Loucy (cell line): Measurements from ENCODE around the gene DTNB.

Source experiments
- H2AFZ ChIP-seq: fragments of 200-600 bp; sonication (generic); 2 replicates; pipeline ENCODE4 v1.6.0; 2016; ENCODE audit warnings: antibody characterized with exemption, mild to moderate bottlenecking, low read length, moderate library complexity
- H3F3A ChIP-seq: fragments of 200-600 bp; 2 replicates; pipeline ENCODE4 v1.6.0; 2016; ENCODE audit warnings: antibody characterized with exemption, low read depth, mild to moderate bottlenecking
- H3K27me3 ChIP-seq: fragments of 200-600 bp; sonication (generic); 2 replicates; pipeline ENCODE4 v1.6.1; 2014; ENCODE audit warnings: low read length, mild to moderate bottlenecking; ENCODE audit not compliant: insufficient read depth, poor library complexity, severe bottlenecking
- H3K36me3 ChIP-seq: fragments of 200-600 bp; sonication (generic); 2 replicates; pipeline ENCODE4 v1.6.1; 2016; ENCODE audit warnings: low read length; ENCODE audit not compliant: insufficient read depth
- H3K4me1 ChIP-seq: fragments of 200-600 bp; sonication (generic); 2 replicates; pipeline ENCODE4 v1.5.1; 2014; ENCODE audit warnings: low read length, mild to moderate bottlenecking; ENCODE audit not compliant: insufficient read depth, poor library complexity, severe bottlenecking
- H3K4me2 ChIP-seq: fragments of 200-600 bp; sonication (generic); 2 replicates; pipeline ENCODE4 v1.6.0; 2014; ENCODE audit warnings: antibody characterized with exemption, low read length, low read depth, mild to moderate bottlenecking; ENCODE audit not compliant: poor library complexity, severe bottlenecking
- H3K4me3 ChIP-seq: fragments of 200-600 bp; sonication (generic); 2 replicates; pipeline ENCODE4 v1.5.1; 2014; ENCODE audit warnings: low read length, mild to moderate bottlenecking, mixed read lengths; ENCODE audit not compliant: poor library complexity, severe bottlenecking
- H3K79me2 ChIP-seq: fragments of 200-600 bp; sonication (generic); 2 replicates; pipeline ENCODE4 v1.6.1; 2014; ENCODE audit warnings: low read length; ENCODE audit not compliant: insufficient read depth
- H3K9ac ChIP-seq: fragments of 200-600 bp; sonication (generic); 2 replicates; pipeline ENCODE4 v1.6.0; 2014; ENCODE audit warnings: mild to moderate bottlenecking, low read depth, low read length, moderate library complexity; ENCODE audit not compliant: poor library complexity, severe bottlenecking
- H3K9me2 ChIP-seq: fragments of 200-600 bp; sonication (generic); replicated peaks from 2 replicates; pipeline ENCODE4 v1.6.1; 2016; ENCODE audit warnings: low read depth, low read length, mixed read lengths
- H3K9me3 ChIP-seq: fragments of 200-600 bp; sonication (generic); 2 replicates; pipeline ENCODE4 v1.6.1; 2014; ENCODE audit warnings: mild to moderate bottlenecking, antibody characterized with exemption, low read length, low read depth; ENCODE audit not compliant: insufficient read depth
- H4K20me1 ChIP-seq: fragments of 200-600 bp; sonication (generic); 2 replicates; pipeline ENCODE4 v1.6.0; 2014; ENCODE audit warnings: antibody characterized with exemption, low read length, mild to moderate bottlenecking; ENCODE audit not compliant: insufficient read depth, poor library complexity, severe bottlenecking
- EZH2phosphoT487 ChIP-seq: fragments of 200-600 bp; IDR thresholded peaks from 2 replicates; pipeline ENCODE4 v1.6.1; 2018; ENCODE audit warnings: antibody characterized with exemption, mild to moderate bottlenecking, moderate library complexity, borderline replicate concordance
- TF ChIP-seq, protein P1 (sequence below): fragments of 200-600 bp; sonication (generic); conservative IDR thresholded peaks from 2 replicates; pipeline ENCODE4 v1.5.1; 2014; ENCODE audit warnings: mild to moderate bottlenecking, antibody characterized with exemption, low read length

The DTNB gene

DNA sequence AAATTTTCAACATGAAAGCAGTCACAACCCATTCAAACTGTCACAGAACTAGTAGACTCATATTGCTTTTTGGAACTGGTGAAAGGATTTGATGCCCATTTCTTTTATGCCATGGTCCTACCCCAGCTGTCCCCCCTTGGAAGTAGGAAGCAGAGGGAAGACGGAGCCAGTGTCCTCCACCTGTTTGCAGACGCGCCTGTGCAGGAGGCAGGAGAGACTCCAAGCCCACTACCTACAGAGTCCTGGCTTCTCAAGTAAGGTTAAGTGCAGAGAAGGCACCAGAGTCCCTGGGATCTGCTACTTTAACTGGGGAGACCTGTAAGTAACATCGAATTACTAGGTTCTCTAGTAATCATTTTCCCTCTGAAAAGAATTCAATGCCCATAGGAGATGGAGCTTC, 299.0 kb downstream of the DTNB start:
- H3K27me3 ChIP-seq = no peaks in the 10 kb centered on the region
- peaks cover 28% of the 10 kb centered on the region for H3K4me1 ChIP-seq
- no peaks in the 10 kb centered on the region for H4K20me1 ChIP-seq
- H3K9me2 ChIP-seq = no peaks in the 10 kb centered on the region
- no peak overlapping the region for H3K4me2 ChIP-seq
- no peak overlapping the region for H3K9ac ChIP-seq
- no peak overlapping the region for H3K4me3 ChIP-seq
- TF ChIP-seq, protein P1, sequence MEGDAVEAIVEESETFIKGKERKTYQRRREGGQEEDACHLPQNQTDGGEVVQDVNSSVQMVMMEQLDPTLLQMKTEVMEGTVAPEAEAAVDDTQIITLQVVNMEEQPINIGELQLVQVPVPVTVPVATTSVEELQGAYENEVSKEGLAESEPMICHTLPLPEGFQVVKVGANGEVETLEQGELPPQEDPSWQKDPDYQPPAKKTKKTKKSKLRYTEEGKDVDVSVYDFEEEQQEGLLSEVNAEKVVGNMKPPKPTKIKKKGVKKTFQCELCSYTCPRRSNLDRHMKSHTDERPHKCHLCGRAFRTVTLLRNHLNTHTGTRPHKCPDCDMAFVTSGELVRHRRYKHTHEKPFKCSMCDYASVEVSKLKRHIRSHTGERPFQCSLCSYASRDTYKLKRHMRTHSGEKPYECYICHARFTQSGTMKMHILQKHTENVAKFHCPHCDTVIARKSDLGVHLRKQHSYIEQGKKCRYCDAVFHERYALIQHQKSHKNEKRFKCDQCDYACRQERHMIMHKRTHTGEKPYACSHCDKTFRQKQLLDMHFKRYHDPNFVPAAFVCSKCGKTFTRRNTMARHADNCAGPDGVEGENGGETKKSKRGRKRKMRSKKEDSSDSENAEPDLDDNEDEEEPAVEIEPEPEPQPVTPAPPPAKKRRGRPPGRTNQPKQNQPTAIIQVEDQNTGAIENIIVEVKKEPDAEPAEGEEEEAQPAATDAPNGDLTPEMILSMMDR = no peak
- no peak for TF ChIP-seq EZH2phosphoT487
- no peaks in the 10 kb centered on the region for H3K79me2 ChIP-seq
- H3K9me3 ChIP-seq = no peaks in the 10 kb centered on the region
- no peak overlapping the region for H2AFZ ChIP-seq
- no peaks in the 10 kb centered on the region for H3K36me3 ChIP-seq
- no peaks in the 10 kb centered on the region for H3F3A ChIP-seq

DNA sequence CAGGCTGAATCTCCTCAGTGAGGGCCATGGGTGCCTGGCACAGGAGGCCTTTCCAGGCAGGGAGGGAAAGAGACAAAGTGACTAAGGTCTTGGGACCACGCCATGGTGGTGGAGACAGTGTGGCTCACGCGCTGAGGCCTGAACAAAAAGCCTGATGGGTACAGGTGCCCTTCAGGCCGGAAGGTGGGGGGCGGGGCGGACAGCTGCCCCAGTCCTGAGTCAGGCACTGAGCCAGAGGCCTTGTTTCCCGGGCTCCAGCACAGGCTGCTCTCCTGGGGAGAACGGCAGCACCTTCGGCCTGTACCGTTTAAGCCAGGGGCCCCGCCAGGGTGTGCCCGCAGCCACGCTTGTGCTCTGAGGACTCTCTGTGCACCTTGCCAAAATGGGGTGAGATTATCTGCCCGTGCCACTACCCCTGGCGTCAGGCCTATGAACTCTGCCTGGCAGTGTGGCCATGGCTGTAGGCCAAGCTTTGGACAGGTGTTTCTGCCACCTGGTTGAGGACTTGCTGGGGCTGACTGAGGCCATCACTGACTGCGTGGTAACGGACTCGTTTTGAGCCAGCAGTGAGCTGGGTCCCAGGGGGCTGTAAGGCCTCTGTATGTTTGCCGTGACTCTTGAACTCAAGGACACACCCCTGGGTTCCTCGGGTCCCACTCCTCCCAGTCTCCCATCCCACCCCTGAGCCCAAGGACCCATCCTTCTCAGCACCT, 300.0 kb downstream of the DTNB start:
- Histone ChIP-seq H3K9ac (no peak overlapping the region), H2AFZ (no peak overlapping the region), H3K36me3 (no peaks in the 10 kb centered on the region), H3K4me2 (no peak overlapping the region), H4K20me1 (no peaks in the 10 kb centered on the region), H3K9me3 (no peaks in the 10 kb centered on the region), H3F3A (no peaks in the 10 kb centered on the region), H3K4me1 (peaks cover 22% of the 10 kb centered on the region), H3K27me3 (no peaks in the 10 kb centered on the region), H3K9me2 (no peaks in the 10 kb centered on the region), H3K79me2 (no peaks in the 10 kb centered on the region), H3K4me3 (no peak overlapping the region)
- TF ChIP-seq EZH2phosphoT487 = no peak

DNA sequence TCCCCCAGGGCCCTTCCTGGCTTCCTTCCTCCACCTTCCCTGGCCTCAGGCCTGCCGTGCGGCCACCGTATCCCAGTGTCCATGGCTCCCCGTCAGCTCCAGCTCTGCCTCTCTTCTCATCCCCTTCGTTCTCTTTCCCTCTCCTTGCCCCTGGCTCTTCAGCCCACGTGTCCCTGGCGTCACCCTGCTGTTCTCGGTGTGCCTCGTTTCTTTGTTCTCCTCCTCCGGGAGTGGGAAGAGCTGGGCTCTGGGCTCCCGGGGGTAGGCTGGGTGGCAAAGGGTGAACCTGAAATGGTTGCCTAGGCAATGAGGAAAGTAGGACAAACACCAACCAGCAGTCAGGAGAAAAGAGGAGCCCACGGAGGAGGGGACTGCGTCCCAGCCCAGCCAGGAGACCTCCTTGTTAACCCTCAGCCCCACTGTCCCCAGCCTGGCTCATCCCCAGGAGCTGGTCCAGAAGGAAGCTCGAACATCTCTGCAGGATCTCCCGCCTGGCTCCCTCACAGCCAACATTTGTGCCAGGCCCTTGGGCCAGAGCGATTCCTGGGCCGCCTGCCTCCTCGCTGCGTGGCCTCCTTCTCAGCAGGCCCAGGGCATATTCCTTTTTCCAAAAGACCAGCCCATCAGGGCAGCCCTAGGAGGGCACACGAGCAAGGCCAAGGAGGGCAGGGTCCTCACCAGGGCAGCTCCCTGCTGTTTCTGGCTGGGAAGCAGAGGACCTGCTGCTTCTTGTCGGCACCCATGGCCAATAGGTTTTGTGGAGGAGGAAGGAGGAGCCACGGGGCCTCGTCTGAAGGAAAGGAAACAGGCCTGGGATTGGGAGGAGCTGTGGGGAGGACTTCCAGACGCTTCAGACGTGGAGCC, 300.7 kb downstream of the DTNB start:
- Histone ChIP-seq H3F3A (no peaks in the 10 kb centered on the region), H3K4me3 (no peak overlapping the region), H3K9me2 (no peaks in the 10 kb centered on the region), H3K4me2 (no peak overlapping the region), H4K20me1 (no peaks in the 10 kb centered on the region), H2AFZ (no peak overlapping the region), H3K36me3 (no peaks in the 10 kb centered on the region), H3K4me1 (peaks cover 14% of the 10 kb centered on the region), H3K79me2 (no peaks in the 10 kb centered on the region), H3K9me3 (no peaks in the 10 kb centered on the region), H3K9ac (no peak overlapping the region), H3K27me3 (no peaks in the 10 kb centered on the region)
- TF ChIP-seq, protein P1 = no peak
- TF ChIP-seq EZH2phosphoT487 = no peak
